Uterus (tissue), 2 donors: Measurements from ENCODE around the gene GSTA3.

Source experiments
- CTCF ChIP-seq, 4 experiments: fragments of 200-600 bp in 2 of 4; fragments of 450-650 bp in 2 of 4; sonication (generic) in 2 of 4; IDR thresholded peaks; one replicate each; pipeline ENCODE4 v1.5.1; 2016 to 2019; ENCODE audit warnings: antibody characterized with exemption in 4 of 4, mild to moderate bottlenecking in 2 of 4, moderate library complexity in 1 of 4
- POLR2A ChIP-seq, 2 donors: fragments of 450-650 bp; IDR thresholded peaks; one replicate each; pipeline ENCODE4 v1.6.1; 2016; ENCODE audit warnings: antibody characterized with exemption in 2 of 2, mild to moderate bottlenecking in 1 of 2, moderate library complexity in 1 of 2

- no peak for TF ChIP-seq CTCF (IDR thresholded peaks at IDR 0.05)
- TF ChIP-seq POLR2A (IDR thresholded peaks at IDR 0.05), result no peak
These were observed 36.8 kb upstream of the GSTA3 start for GRCh38 chr6:52946306-52946705.
